HepG2 (cell line): ENCODE measurements around the gene SERTAD2.

Source experiments
- HCFC1 ChIP-seq: fragments of 150-350 bp; IDR thresholded peaks from 2 replicates; pipeline ENCODE4 v1.6.1; 2014; ENCODE audit warnings: low read depth, low read length
- POLR2AphosphoS5 ChIP-seq: IDR thresholded peaks from 2 replicates; pipeline ENCODE4 v1.6.1; 2012; ENCODE audit warnings: low read depth, low read length
- SMAD9 ChIP-seq: sonication (generic); formaldehyde crosslinking; IDR thresholded peaks from 2 replicates; pipeline ENCODE4 v1.5.1; 2020; ENCODE audit warnings: mild to moderate bottlenecking, missing genetic modification reagents
- TCF7 ChIP-seq: sonication (generic); IDR thresholded peaks from 2 replicates; pipeline ENCODE4 v1.6.1; 2016; ENCODE audit warnings: antibody characterized with exemption, low read depth

GRCh38 chr2:64599469-64599868 lies 54.2 kb downstream of the SERTAD2 start:
- TF ChIP-seq POLR2AphosphoS5 (no peak), HCFC1 (no peak), SMAD9 (CRISPR knock-in tag) (no peak), TCF7 (no peak)
